Testis (tissue), 2 donors: ENCODE data around the gene SLC30A9.

Source experiments
- CTCF ChIP-seq, 3 experiments: fragments of 450-650 bp in 2 of 3; fragments of 200-600 bp in 1 of 3; sonication (generic) in 1 of 3; IDR thresholded peaks; one replicate each; pipeline ENCODE4 v1.5.1; 2016 to 2019; ENCODE audit warnings: antibody characterized with exemption in 3 of 3, mild to moderate bottlenecking in 2 of 3, moderate library complexity in 1 of 3
- POLR2A ChIP-seq: fragments of 450-650 bp; IDR thresholded peaks from one replicate; pipeline ENCODE4 v1.6.1; 2017; ENCODE audit warnings: antibody characterized with exemption, mild to moderate bottlenecking, moderate library complexity

- TF ChIP-seq POLR2A, result no peak
- no peak for TF ChIP-seq CTCF (IDR thresholded peaks at IDR 0.05)
Observed at GRCh38 chr4:42122237-42122636, 131.9 kb downstream of the SLC30A9 start.
